ENCODE measurements around the gene DSC3.

GRCh38 chr18:31015715-31016434, 26.7 kb downstream of the DSC3 start:
- TF ChIP-seq KLF10 (tag by site-specific recombination; IDR thresholded peaks at IDR 0.05) (no peak), PATZ1 (tag by site-specific recombination; IDR thresholded peaks at IDR 0.05) (no peak), ZNF626 (tag by site-specific recombination; IDR thresholded peaks at IDR 0.05) (no peak), SP2 (tag by site-specific recombination; IDR thresholded peaks at IDR 0.05) (no peak)
